HG03565 (cell line): Measurements from ENCODE around the gene OS9.

Source experiments
- ATAC-seq: cut with Tn5 transposase; IDR thresholded peaks from one replicate; pipeline ENCODE4 v1.9.1; 2021; ENCODE audit warnings: mild to moderate bottlenecking, moderate library complexity; ENCODE audit not compliant: unreplicated experiment

The OS9 gene

GRCh38 chr12:57750561-57751431 is 56.9 kb downstream of the OS9 start:
- no peak for ATAC-seq

- ATAC-seq, result no peak
Measured at GRCh38 chr12:57751432-57751787, 57.5 kb downstream of the OS9 start.

DNA sequence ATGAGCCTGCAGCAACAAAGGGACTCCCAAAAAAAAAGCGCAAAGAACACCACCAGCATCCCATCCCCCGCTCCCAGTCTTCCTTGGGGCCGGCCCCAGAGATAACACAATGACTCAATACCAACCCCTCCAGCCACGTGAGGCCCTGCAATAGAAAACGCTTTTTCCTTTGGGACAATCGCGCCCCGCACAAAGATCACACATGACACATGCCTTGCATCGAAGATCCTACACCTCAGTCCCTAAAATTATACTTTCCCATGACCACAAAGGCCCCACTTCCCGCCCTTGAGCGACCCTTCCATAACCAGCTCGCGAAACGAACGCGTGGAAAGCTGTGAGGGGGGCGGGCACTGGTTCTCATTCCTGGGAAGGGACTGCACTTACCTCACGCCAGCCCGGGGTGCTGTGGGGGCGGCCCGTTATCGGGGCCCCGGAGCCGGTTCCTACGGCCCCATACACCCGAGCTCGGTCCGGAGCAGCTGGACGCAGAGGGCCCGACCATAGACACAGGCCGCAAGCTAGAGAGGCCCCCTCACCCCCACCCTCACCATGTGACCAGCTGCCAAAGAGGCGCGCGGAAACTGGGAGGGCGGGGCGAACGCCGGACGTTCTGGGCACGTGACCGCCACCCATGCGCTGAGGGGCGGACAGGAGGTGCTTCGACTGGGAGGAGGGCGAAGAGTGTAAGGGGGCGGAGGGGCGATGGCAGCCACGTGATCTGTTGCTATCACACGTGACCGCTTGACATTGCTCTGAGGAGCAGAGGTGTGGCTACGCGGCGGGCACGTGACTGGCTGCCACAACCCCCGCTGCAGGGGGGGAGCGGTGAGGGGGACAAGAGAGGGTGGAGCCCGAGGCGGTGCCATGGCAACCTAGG is 58.1 kb downstream of the OS9 start, which contains the start of gene CDK4:
CDK4 (minus strand) TSS at position 523 of the 880 bp plus-strand sequence. CDS start 593 bp downstream, outside the sequence.
- ATAC-seq, result peak; percentile 60

DNA sequence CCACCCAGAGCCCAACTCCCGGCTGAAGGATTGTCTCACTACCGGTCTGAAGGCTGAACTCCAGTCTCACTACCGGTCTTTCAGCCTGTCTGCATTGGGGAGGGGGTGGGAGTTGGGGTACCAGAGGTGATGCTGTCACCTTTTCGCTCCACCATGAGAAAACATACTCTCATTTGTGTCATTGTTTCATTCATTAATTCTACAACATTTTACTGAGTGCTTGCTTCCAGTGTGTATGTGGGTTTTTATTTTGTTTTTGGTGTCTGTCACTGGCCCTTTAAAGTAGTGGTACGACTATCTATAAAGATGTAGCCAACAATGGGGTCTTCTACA is 58.7 kb downstream of the OS9 start:
- ATAC-seq, result no peak

DNA sequence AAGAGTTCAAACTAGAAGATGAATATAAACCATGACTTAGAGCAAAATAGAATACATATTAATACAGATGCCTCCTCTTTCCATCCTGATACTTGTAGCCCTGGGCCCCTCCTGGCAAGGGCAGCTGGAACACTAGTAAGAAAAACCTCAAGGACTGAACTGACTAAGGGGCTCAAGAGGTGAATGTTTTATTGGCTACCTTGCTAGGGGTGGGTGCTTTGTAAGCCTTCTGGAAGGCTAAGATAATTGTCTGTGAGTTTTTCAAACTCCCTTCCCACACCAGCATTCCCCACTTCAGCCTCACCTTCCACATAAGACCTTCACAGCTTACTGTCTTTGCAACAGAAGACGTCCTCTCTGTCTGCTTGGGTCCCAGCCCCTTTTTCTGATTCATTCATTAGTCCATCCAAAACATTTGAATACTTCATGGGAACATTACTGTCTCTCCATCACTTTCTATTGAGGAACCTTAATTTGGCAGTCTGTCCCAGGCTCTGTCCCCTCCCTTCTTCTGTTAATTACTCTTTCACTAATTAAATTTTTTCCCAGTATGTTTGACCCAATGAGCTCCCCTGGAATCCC is 59.9 kb downstream of the OS9 start:
- no peak for ATAC-seq

GRCh38 chr12:57754411-57755193 is 60.7 kb downstream of the OS9 start, which contains the start of gene MARCHF9:
TSS of gene MARCHF9 (plus strand) at chr12:57755103. CDS start at chr12:57755529, 426 bp downstream.
- peak; percentile 15 for ATAC-seq

DNA sequence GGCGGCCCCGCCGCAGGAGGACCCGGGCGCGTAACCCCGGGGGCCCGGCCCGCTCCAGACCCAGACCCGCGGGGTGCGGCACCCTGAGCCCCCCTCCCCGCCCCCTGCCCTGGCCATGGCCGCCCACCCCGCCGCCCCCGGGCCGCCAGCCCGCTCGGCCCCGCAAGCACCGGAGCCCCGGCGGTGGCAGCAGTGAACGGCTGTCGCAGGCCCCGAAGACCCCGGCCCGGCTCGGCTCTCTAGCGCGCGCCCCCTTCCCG is 61.2 kb downstream of the OS9 start:
- no peak for ATAC-seq

- no peak for ATAC-seq
Measured at GRCh38 chr12:57755454-57756372, 61.8 kb downstream of the OS9 start.

GRCh38 chr12:57756406-57757341 is 62.7 kb downstream of the OS9 start:
- ATAC-seq, result no peak

GRCh38 chr12:57757771-57758170 is 63.8 kb downstream of the OS9 start:
- ATAC-seq, result no peak

GRCh38 chr12:57758552-57759359 is 64.8 kb downstream of the OS9 start:
- ATAC-seq, result no peak

DNA sequence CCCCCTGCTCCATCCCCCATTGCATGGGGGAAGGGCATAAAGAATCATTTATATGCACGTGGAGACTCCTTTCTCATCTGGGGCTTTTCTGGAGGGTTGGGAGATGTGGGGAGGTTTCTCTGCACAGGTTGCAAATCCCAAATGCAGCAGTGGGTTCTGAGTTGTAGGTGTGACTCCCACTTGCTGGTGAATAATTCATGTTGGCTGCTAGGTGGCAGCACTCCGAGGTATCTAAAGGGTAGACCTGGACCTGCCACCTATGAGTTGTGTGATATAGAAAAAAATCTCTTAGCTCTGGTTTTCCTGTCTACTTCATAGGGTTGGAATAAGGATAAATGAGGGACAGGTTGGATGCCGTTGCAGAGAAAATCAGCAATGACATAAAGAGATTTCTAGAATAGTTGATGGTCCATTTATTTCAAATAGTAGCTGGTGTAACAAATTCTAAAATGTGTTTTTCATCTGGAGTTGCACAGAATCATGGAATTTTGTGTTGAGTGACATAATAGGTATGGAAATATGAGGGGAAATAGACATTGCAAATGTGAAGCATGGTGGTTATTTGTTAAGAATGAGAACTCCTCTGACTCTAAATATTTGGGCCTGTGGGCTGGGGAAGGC is 65.5 kb downstream of the OS9 start:
- ATAC-seq, result no peak

DNA sequence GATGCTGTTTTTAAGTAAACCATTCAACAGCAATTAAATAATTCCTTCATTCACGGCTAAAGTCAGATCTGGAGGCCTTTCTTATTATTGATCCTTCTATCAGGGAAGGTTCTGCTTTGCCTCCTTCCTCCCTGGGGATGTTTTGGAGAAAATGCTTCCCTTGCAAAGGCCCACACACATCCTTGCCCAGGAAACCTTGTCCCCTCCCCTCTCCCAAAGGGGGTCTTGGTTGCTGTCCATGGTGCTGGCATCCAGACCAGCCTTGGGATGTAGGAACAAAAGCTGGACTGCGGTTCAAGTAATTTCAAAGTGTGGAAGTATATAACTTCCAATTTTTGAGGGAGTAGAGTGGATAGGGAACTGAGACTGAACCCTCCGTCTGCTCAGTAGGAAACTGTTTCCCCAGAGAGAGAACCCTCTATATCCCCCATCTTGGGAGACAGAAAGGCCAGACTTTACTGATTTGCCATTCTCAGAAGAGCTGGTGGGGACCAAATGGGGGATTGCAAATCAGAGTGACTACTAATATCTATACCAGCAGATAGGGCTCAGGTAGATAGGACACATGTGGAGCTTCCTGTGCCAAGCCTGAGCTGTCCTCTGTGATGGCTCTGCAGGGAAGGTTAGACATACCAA is 66.5 kb downstream of the OS9 start:
- ATAC-seq, result no peak

- no peak for ATAC-seq
Measured at GRCh38 chr12:57761391-57761998, 67.6 kb downstream of the OS9 start.

GRCh38 chr12:57762463-57762862 is 68.5 kb downstream of the OS9 start:
- ATAC-seq, result no peak

DNA sequence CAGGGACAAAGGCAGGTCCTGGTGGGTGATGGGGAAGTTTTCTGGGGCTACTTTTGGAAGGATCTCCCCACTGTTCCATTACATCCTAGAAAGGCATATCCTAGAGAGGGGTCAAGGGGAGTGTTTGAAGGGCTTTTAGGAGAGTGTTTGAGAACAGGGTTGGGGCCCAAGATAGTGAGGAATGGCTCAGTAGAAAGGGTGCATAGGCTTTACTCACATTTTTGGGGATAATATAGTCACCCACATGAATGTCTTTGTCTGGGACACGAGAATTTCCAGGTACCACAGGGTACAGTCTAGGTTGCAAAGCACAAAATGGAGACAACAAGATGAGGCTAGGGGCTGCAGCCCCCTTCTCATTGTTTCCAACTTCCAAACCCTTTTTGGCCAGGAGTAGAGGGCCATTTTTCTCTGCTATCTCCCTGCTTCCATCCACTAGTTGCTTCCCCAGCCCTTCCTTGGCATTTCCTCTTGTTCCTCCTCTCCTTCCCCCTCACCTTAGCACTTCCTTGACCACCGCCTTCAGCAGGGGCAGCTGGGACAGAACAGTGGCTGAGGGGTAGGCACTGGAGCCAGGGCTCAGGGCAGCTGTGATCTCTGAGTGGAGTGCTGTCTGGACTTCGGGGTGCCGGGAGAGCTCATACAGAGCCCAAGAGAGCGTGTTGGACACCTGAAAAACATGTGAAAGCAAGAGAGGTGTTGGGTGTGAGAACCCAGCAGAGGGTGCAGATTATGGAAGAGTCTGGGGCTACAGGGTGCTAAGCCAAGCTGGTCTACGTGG is 70.1 kb downstream of the OS9 start:
- no peak for ATAC-seq
